Measurements from ENCODE around the gene OLFML2B. TPM values are rescaled to one million over a fixed set of nuclear protein-coding genes. Genes with fewer than 3 reads are reported as not detected.

The OLFML2B gene
- total RNA-seq: 10 to 100 TPM in 1 of 10 donors, 1 to 10 TPM in 7, under 1 TPM in 2; 0.73 to 23.4 (median 1.5) TPM
- polyA plus RNA-seq: 1 to 10 TPM; 1.0 to 3.9 TPM
- long read RNA-seq, donor 1, partial matches to known transcripts: 1 of 3 reads
- long read RNA-seq, donor 1, other reads (novel, unspliced or antisense): 0 of 3 reads
- long read RNA-seq, donor 2, partial matches to known transcripts: 0 of 5 reads
- long read RNA-seq, donor 2, other reads (novel, unspliced or antisense): 1 of 5 reads
- long read RNA-seq, donor 3, partial matches to known transcripts: 0 of 2 reads
- long read RNA-seq, donor 3, other reads (novel, unspliced or antisense): 1 of 2 reads

DNA sequence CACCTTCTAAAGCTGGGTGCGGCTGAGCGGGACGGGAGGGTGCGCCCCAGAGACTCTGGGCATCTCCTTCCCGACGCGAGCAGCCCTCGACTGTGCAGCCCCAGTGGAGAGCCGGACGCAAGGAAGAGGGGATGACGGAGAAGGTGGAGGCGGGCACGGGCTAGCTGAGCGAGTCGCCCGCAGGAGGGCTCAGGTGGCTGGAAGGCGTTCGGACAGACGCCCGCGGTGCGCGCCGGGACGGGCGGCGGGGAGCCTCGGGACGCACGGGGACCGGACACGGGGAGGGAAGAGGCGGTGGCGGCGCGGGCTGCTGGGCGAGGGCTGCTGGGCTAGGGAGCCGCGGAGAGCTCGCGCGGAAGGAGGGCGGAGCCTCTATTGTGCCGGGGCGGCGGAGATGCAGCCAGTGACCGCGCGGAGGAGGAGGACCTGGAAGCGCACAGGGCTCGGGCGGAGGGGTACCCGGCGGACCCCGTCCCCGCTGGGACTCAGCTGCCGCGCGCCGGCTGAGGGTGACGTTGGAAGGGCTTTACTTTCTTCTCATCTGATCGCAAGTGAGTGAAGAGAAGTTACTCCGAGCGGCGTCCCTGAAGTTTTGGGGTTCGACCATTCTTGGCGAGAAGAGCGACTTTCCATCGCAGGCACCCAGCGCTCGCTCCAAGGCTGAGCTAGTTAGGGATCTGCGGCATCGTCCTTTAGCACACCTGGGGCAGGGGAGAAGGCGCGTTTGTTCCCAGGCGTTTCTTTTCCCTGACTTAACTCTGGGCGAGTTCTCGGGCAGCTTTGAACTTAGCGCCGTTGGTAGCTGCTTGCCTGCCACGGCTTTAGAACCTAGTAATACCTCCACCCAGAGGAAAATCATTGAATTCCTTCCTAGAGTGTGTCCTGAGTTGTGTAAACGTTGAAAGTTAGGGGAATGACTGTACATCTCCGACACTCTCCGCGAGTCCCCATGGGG is at the start of gene OLFML2B:
Gene OLFML2B (minus strand): TSS at position 323 of the 955 bp plus-strand sequence. CDS start 439 bp downstream, outside the sequence.
- Histone ChIP-seq H3K4me3 (peak within 1 kb of the TSS; percentile 47 to 79 (median 64)), H3K27ac (peak within 1 kb of the TSS in 3 of 10 donors; percentile 32 to 88 (median 49)), H3K4me1 (peaks cover 6 to 81% (median 32%) of the 10 kb centered on the region in 9 donors), H3K27me3 (peaks cover 0 to 47% (median 11%) of the 10 kb centered on the region in 7 donors), H3K36me3 (peaks cover 0 to 10% (median 0%) of the 10 kb centered on the region in 9 donors), H3K9me3 (peaks cover 0 to 6% (median 0%) of the 10 kb centered on the region in 11 donors)
- TF ChIP-seq, protein P1, sequence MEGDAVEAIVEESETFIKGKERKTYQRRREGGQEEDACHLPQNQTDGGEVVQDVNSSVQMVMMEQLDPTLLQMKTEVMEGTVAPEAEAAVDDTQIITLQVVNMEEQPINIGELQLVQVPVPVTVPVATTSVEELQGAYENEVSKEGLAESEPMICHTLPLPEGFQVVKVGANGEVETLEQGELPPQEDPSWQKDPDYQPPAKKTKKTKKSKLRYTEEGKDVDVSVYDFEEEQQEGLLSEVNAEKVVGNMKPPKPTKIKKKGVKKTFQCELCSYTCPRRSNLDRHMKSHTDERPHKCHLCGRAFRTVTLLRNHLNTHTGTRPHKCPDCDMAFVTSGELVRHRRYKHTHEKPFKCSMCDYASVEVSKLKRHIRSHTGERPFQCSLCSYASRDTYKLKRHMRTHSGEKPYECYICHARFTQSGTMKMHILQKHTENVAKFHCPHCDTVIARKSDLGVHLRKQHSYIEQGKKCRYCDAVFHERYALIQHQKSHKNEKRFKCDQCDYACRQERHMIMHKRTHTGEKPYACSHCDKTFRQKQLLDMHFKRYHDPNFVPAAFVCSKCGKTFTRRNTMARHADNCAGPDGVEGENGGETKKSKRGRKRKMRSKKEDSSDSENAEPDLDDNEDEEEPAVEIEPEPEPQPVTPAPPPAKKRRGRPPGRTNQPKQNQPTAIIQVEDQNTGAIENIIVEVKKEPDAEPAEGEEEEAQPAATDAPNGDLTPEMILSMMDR (IDR thresholded peaks at IDR 0.05): peak in 6 of 9 donors; percentile 13 to 50 (median 40)
- WGBS, 2 donors: 1% methylated on average over 84 to 85 of the region's 85 CpGs
- ATAC-seq: peak; percentile 84 to 92 (median 88)
- intact Hi-C loops (cut with DNase I): loop anchor here in 3 of 10 donors (5.0 to 10.0 kb wide), 4 partner anchors 49 to 232 kb away; no protein-coding TSS in a partner anchor
- peak; percentile 61 to 76 for DNase-seq

DNA sequence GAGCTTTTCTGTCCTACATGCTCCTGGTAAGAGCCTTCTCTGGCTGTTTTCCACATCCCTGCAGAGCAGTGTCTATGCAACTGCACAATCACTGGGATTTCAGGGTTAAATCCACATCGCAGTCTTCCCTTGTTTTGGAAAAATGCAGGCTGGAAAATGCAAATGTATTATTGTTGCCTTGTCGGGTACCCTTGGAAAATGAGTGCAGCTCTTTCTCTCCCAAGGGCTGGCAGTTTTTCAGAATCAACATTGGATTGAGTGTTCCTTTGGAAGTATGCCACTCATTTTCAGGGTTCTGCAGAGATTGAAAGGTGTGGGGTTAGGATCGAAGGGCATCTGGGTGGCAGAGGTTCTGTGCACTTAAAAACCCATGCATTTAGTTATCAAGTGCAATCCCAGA is 49.1 kb upstream of the OLFML2B start:
- H3K4me1 ChIP-seq: peaks cover 0 to 36% (median 15%) of the 10 kb centered on the region in 9 donors
- TF ChIP-seq, protein P1 (IDR thresholded peaks at IDR 0.05): no peak
- ATAC-seq (no peak), DNase-seq (no peak)
- intact Hi-C loops (cut with DNase I): loop anchor here in 2 of 10 donors (5.0 to 10.0 kb wide), 2 partner anchors 62 to 205 kb away; no protein-coding TSS in a partner anchor
- H3K27me3 ChIP-seq: peaks cover 0 to 67% (median 4%) of the 10 kb centered on the region in 7 donors
- no peak overlapping the region for H3K27ac ChIP-seq
- peaks cover 0 to 5% (median 0%) of the 10 kb centered on the region in 9 donors for H3K36me3 ChIP-seq
- H3K4me3 ChIP-seq: no peak overlapping the region
- 24 to 39% methylated on average over 3 of the region's 3 CpGs for WGBS, 2 donors
- peaks cover 0 to 7% (median 0%) of the 10 kb centered on the region in 11 donors for H3K9me3 ChIP-seq

DNA sequence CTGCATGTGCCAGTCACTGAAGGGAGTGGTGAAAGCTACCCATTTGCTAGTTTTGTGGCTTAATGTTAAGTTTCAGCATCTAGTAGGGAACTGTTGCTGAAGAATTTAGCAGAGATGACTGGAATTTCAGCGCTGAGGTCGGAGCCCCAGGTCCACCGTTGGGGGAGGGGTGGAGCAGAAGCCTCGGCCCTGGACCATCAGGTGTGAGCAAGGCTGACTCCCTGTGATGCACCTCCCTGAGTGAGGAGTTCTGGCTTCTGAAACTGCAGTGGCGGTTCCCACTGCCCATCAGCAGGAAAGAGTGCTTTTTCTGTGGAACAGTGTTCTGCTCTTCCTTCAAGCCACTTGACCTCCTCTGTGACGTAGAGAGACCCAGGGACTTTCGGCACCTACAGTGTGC is 47.2 kb upstream of the OLFML2B start:
- TF ChIP-seq, protein P1 (IDR thresholded peaks at IDR 0.05): no peak
- peak overlapping the region in 9 of 10 donors; percentile 44 to 73 (median 67) for H3K4me3 ChIP-seq
- peaks cover 0 to 7% (median 0%) of the 10 kb centered on the region in 11 donors for H3K9me3 ChIP-seq
- peaks cover 0 to 5% (median 0%) of the 10 kb centered on the region in 9 donors for H3K36me3 ChIP-seq
- peaks cover 0 to 38% (median 15%) of the 10 kb centered on the region in 9 donors for H3K4me1 ChIP-seq
- WGBS, 2 donors: 33 to 41% methylated on average over 7 of the region's 7 CpGs
- no peak overlapping the region for H3K27ac ChIP-seq
- DNase-seq (no peak), ATAC-seq (no peak)
- intact Hi-C loops (cut with DNase I): loop anchor here in 2 of 10 donors (5.0 to 10.0 kb wide), 2 partner anchors 64 to 206 kb away; no protein-coding TSS in a partner anchor
- H3K27me3 ChIP-seq: peaks cover 0 to 70% (median 5%) of the 10 kb centered on the region in 7 donors

Measured in heart right ventricle (tissue), 16 donors.